ENCODE results near the gene XKR8.

DNA sequence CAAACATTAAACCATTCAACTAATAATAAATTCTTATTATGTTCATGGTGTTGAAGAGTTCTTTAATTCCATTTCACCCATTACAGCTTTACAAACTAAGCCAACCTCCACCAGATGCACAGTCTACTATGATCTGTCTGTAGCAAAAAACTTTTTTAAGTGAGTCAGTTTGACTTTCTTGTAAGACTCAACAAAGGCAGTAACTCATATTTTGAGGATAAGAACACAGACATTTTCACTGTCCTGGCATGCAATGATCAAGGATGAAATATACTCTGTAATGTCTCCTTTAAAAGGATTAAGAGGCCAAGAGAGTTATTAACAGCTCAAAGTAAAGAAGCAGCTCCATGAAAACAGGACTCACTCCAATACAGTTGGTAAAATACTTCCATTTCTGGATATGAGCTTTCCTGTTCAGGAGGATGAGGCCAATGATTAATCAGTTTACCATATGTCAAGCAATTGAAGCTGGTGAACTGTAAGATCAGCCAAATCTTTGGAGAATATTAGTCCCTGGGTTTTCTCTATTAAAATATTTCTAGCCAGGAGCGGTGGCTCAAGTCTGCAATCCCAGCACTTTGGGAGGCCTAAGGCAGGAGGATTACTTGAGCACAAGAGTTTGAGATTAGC lies 20.6 kb downstream of the XKR8 start:
- TF ChIP-seq, protein P1, sequence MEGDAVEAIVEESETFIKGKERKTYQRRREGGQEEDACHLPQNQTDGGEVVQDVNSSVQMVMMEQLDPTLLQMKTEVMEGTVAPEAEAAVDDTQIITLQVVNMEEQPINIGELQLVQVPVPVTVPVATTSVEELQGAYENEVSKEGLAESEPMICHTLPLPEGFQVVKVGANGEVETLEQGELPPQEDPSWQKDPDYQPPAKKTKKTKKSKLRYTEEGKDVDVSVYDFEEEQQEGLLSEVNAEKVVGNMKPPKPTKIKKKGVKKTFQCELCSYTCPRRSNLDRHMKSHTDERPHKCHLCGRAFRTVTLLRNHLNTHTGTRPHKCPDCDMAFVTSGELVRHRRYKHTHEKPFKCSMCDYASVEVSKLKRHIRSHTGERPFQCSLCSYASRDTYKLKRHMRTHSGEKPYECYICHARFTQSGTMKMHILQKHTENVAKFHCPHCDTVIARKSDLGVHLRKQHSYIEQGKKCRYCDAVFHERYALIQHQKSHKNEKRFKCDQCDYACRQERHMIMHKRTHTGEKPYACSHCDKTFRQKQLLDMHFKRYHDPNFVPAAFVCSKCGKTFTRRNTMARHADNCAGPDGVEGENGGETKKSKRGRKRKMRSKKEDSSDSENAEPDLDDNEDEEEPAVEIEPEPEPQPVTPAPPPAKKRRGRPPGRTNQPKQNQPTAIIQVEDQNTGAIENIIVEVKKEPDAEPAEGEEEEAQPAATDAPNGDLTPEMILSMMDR (IDR thresholded peaks at IDR 0.05) = no peak
- TF ChIP-seq EZH2 (IDR thresholded peaks at IDR 0.05; ENCODE audit: borderline replicate concordance, insufficient read depth, low read depth, low read length, poor library complexity, severe bottlenecking) = no peak

Data from B cell (primary cell).